Thyroid gland (tissue), 4 donors: ENCODE data around the gene PSMD9. TPM values are rescaled to one million over a fixed set of nuclear protein-coding genes. Genes with fewer than 3 reads are reported as not detected.
A peak's percentile ranks its signal among the peaks of the same experiment; 100 is the strongest.

Source experiments
- DNase-seq, 2 donors: peaks; one replicate each; pipeline ENCODE4 v3.0.0-alpha.2; 2019
- H3K27ac ChIP-seq, 3 donors: fragments of 200-600 bp; sonication (generic); 1 replicate in 2 of 3; 2 replicates in 1 of 3; pipeline ENCODE4 v1.5.1; 2016 to 2019; ENCODE audit warnings: mild to moderate bottlenecking in 1 of 3, moderate library complexity in 1 of 3
- H3K27me3 ChIP-seq: fragments of 200-600 bp; sonication (generic); one replicate; pipeline ENCODE4 v1.5.1; 2019
- H3K36me3 ChIP-seq, 2 donors: fragments of 200-600 bp; sonication (generic); one replicate each; pipeline ENCODE4 v1.5.1; 2016 to 2019
- H3K4me1 ChIP-seq, 2 donors: fragments of 200-600 bp; sonication (generic); one replicate each; pipeline ENCODE4 v1.5.1; 2017 to 2019
- H3K4me3 ChIP-seq, 3 donors: fragments of 200-600 bp; sonication (generic); replicated peaks in 1 of 3; 1 replicate in 2 of 3; 2 replicates in 1 of 3; pipeline ENCODE4 v1.5.1; 2016; ENCODE audit warnings: mild to moderate bottlenecking in 1 of 3
- H3K9me3 ChIP-seq: fragments of 200-600 bp; sonication (generic); one replicate; pipeline ENCODE4 v1.5.1; 2017
- CTCF ChIP-seq, 6 experiments: fragments of 200-600 bp in 3 of 6; fragments of 450-650 bp in 3 of 6; sonication (generic) in 3 of 6; IDR thresholded peaks; one replicate each; pipeline ENCODE4 v1.5.1; 2016 to 2019; ENCODE audit warnings: antibody characterized with exemption in 6 of 6, mild to moderate bottlenecking in 2 of 6, inconsistent platforms in 1 of 6, moderate library complexity in 1 of 6
- POLR2A ChIP-seq, 2 donors: fragments of 450-650 bp; IDR thresholded peaks; one replicate each; pipeline ENCODE4 v1.6.1; 2017; ENCODE audit warnings: antibody characterized with exemption in 2 of 2, mild to moderate bottlenecking in 2 of 2, moderate library complexity in 1 of 2
- WGBS, 2 donors: methylation state at CpG; one replicate each; pipeline ENCODE4 v1.1.5; 2017; 5-methylcytosine and 5-hydroxymethylcytosine counted together
- intact Hi-C: fragments of 100-400 bp; cut with DNase I; formaldehyde crosslinking; loops from one replicate; pipeline ENCODE4 v1.15.1; 2023
- total RNA-seq, 4 donors: library from RNA; depleted of rRNA; stranded (reverse); fragments of >200 nt; gene quantifications; one replicate each; pipeline ENCODE4 v1.2.3, GENCODE V29; 2016

The PSMD9 gene
- total RNA-seq, 4 donors from 2014 or later: 67.9 to 149 (median 97.4) TPM

DNA sequence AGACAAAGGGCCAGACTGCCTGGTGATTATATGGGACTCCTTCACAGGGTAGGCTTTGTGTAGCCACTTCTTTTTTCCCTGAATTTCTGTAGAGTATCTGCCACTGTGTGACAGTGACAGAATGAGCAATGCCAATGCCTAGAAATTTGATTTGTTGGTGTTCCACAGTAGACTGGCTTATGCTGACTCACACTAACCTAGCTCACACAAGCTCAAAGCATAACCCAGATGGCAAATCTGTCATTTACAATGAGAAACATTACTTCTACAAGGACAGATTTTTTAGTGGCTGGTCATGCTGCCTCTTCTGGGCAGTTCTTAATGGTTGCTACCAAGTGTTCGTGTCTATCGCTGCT lies 45.7 kb downstream of the PSMD9 start:
- no peaks in the 10 kb centered on the region for H3K9me3 ChIP-seq
- H3K4me3 ChIP-seq: no peak overlapping the region
- no peaks in the 10 kb centered on the region for H3K36me3 ChIP-seq
- TF ChIP-seq CTCF (IDR thresholded peaks at IDR 0.05) (no peak), POLR2A (IDR thresholded peaks at IDR 0.05) (no peak)
- H3K27ac ChIP-seq: peak overlapping the region in 1 of 3 donors; percentile 80
- WGBS, 2 donors: 100% methylated on average over 2 of the region's 2 CpGs
- no peaks in the 10 kb centered on the region for H3K27me3 ChIP-seq
- intact Hi-C loops: loop anchor here (10.0 kb wide), 1 partner anchor 91 kb away; the partner anchor contains the start of gene BCL7A
- no peak for DNase-seq
- H3K4me1 ChIP-seq: peaks cover 4 to 23% of the 10 kb centered on the region in 2 donors

GRCh38 chr12:121937654-121938053 lies 49.1 kb downstream of the PSMD9 start:
- Histone ChIP-seq H3K4me3 (no peak overlapping the region), H3K36me3 (no peaks in the 10 kb centered on the region), H3K27me3 (no peaks in the 10 kb centered on the region), H3K27ac (no peak overlapping the region), H3K4me1 (peaks cover 4 to 16% of the 10 kb centered on the region in 2 donors), H3K9me3 (no peaks in the 10 kb centered on the region)
- WGBS, 2 donors: 94 to 96% methylated on average over 7 of the region's 7 CpGs
- DNase-seq: no peak
- intact Hi-C loops: loop anchor here (10.0 kb wide), 1 partner anchor 87 kb away; the partner anchor contains the start of gene BCL7A
- TF ChIP-seq POLR2A (IDR thresholded peaks at IDR 0.05): no peak
- no peak for TF ChIP-seq CTCF (IDR thresholded peaks at IDR 0.05)

- TF ChIP-seq POLR2A (IDR thresholded peaks at IDR 0.05) (no peak), CTCF (IDR thresholded peaks at IDR 0.05) (no peak)
- Histone ChIP-seq H3K27me3 (no peaks in the 10 kb centered on the region), H3K27ac (no peak overlapping the region), H3K9me3 (no peaks in the 10 kb centered on the region), H3K36me3 (no peaks in the 10 kb centered on the region), H3K4me1 (peaks cover 0 to under 1% of the 10 kb centered on the region in 2 donors), H3K4me3 (no peak overlapping the region)
- intact Hi-C loops: loop anchor here (10.0 kb wide), 1 partner anchor 86 kb away; the partner anchor contains the start of gene BCL7A
- no peak for DNase-seq
- WGBS, 2 donors: 69 to 71% methylated on average over 7 of the region's 7 CpGs
Measured at GRCh38 chr12:121939186-121939585, 50.6 kb downstream of the PSMD9 start.

GRCh38 chr12:121939992-121940766 lies 51.6 kb downstream of the PSMD9 start:
- Histone ChIP-seq H3K9me3 (no peaks in the 10 kb centered on the region), H3K36me3 (no peaks in the 10 kb centered on the region), H3K4me3 (no peak overlapping the region), H3K4me1 (no peaks in the 10 kb centered on the region), H3K27me3 (no peaks in the 10 kb centered on the region), H3K27ac (no peak overlapping the region)
- WGBS, 2 donors: 92 to 98% methylated on average over 4 of the region's 4 CpGs
- no peak for TF ChIP-seq POLR2A (IDR thresholded peaks at IDR 0.05)
- no peak for DNase-seq
- intact Hi-C loops: loop anchor here (10.0 kb wide), 1 partner anchor 85 kb away; the partner anchor contains the start of gene BCL7A

GRCh38 chr12:121942145-121942718 lies 53.6 kb downstream of the PSMD9 start:
- H3K36me3 ChIP-seq: no peaks in the 10 kb centered on the region
- DNase-seq: no peak
- WGBS, 2 donors: 96% methylated on average over 15 of the region's 15 CpGs
- TF ChIP-seq CTCF (IDR thresholded peaks at IDR 0.05): no peak
- no peak for TF ChIP-seq POLR2A (IDR thresholded peaks at IDR 0.05)
- H3K4me3 ChIP-seq: no peak overlapping the region
- intact Hi-C loops: no loop called here
- H3K9me3 ChIP-seq: no peaks in the 10 kb centered on the region
- no peaks in the 10 kb centered on the region for H3K27me3 ChIP-seq
- peaks cover 0 to under 1% of the 10 kb centered on the region in 2 donors for H3K4me1 ChIP-seq
- no peak overlapping the region for H3K27ac ChIP-seq
